Measurements from ENCODE around the gene PMEPA1.

The PMEPA1 gene

GRCh38 chr20:57663241-57663640, 46.6 kb downstream of the PMEPA1 start:
- Histone ChIP-seq H3K79me2 (ENCODE audit: control insufficient read depth, low read length) (no peaks in the 10 kb centered on the region; the same call in 1 of the 2 replicates), H4K20me1 (ENCODE audit: control insufficient read depth, insufficient read depth, low read depth, low read length) (peaks cover 4% of the 10 kb centered on the region; the same call in 1 of the 2 replicates), H3K4me3 (ENCODE audit: low read length) (no peak overlapping the region), H3F3A (ENCODE audit: control insufficient read depth, insufficient read depth) (no peaks in the 10 kb centered on the region), H3K9me3 (ENCODE audit: control insufficient read depth, insufficient read depth, low read length) (no peaks in the 10 kb centered on the region), H3K4me1 (ENCODE audit: control insufficient read depth, low read length) (peaks cover 14% of the 10 kb centered on the region), H3K27ac (ENCODE audit: low read depth, low read length) (no peak overlapping the region), H3K9me2 (replicated peaks; ENCODE audit: control insufficient read depth, low read length) (no peaks in the 10 kb centered on the region), H3K4me2 (ENCODE audit: low read length) (no peak overlapping the region), H3K36me3 (ENCODE audit: control insufficient read depth, low read length) (no peaks in the 10 kb centered on the region), H3K27me3 (ENCODE audit: control insufficient read depth, low read length) (no peaks in the 10 kb centered on the region)
- TF ChIP-seq EZH2phosphoT487 (IDR thresholded peaks at IDR 0.05; ENCODE audit: borderline replicate concordance, low read length) (no peak), CTCF (IDR thresholded peaks at IDR 0.05; ENCODE audit: low read depth, low read length, poor library complexity, severe bottlenecking) (no peak)

GRCh38 chr20:57662456-57663240, 47.2 kb downstream of the PMEPA1 start:
- no peaks in the 10 kb centered on the region for H3K9me2 ChIP-seq (replicated peaks; ENCODE audit: control insufficient read depth, low read length)
- no peaks in the 10 kb centered on the region; the same call in 1 of the 2 replicates for H3K79me2 ChIP-seq (ENCODE audit: control insufficient read depth, low read length)
- no peak overlapping the region for H3K4me2 ChIP-seq (ENCODE audit: low read length)
- H3K9me3 ChIP-seq (ENCODE audit: control insufficient read depth, insufficient read depth, low read length): no peaks in the 10 kb centered on the region
- no peak overlapping the region for H3K27ac ChIP-seq (ENCODE audit: low read depth, low read length)
- no peak for TF ChIP-seq CTCF (IDR thresholded peaks at IDR 0.05; ENCODE audit: low read depth, low read length, poor library complexity, severe bottlenecking)
- TF ChIP-seq EZH2phosphoT487 (IDR thresholded peaks at IDR 0.05; ENCODE audit: borderline replicate concordance, low read length): no peak
- H3K4me1 ChIP-seq (ENCODE audit: control insufficient read depth, low read length): peaks cover 20% of the 10 kb centered on the region
- no peak overlapping the region for H3K4me3 ChIP-seq (ENCODE audit: low read length)
- H4K20me1 ChIP-seq (ENCODE audit: control insufficient read depth, insufficient read depth, low read depth, low read length): peaks cover 4% of the 10 kb centered on the region; the same call in 1 of the 2 replicates
- H3K27me3 ChIP-seq (ENCODE audit: control insufficient read depth, low read length): no peaks in the 10 kb centered on the region
- no peaks in the 10 kb centered on the region; the same call in 1 of the 2 replicates for H3K36me3 ChIP-seq (ENCODE audit: control insufficient read depth, low read length)
- no peaks in the 10 kb centered on the region for H3F3A ChIP-seq (ENCODE audit: control insufficient read depth, insufficient read depth)

- no peak overlapping the region for H3K4me2 ChIP-seq (ENCODE audit: low read length)
- TF ChIP-seq CTCF (IDR thresholded peaks at IDR 0.05; ENCODE audit: low read depth, low read length, poor library complexity, severe bottlenecking): no peak
- TF ChIP-seq EZH2phosphoT487 (IDR thresholded peaks at IDR 0.05; ENCODE audit: borderline replicate concordance, low read length): no peak
- H4K20me1 ChIP-seq (ENCODE audit: control insufficient read depth, insufficient read depth, low read depth, low read length): peaks cover 4% of the 10 kb centered on the region; the same call in 1 of the 2 replicates
- no peak overlapping the region for H3K27ac ChIP-seq (ENCODE audit: low read depth, low read length)
- no peaks in the 10 kb centered on the region for H3K9me2 ChIP-seq (replicated peaks; ENCODE audit: control insufficient read depth, low read length)
- H3F3A ChIP-seq (ENCODE audit: control insufficient read depth, insufficient read depth): no peaks in the 10 kb centered on the region
- H3K9me3 ChIP-seq (ENCODE audit: control insufficient read depth, insufficient read depth, low read length): no peaks in the 10 kb centered on the region
- peaks cover 27% of the 10 kb centered on the region for H3K4me1 ChIP-seq (ENCODE audit: control insufficient read depth, low read length)
- H3K79me2 ChIP-seq (ENCODE audit: control insufficient read depth, low read length): no peaks in the 10 kb centered on the region; the same call in 1 of the 2 replicates
- no peaks in the 10 kb centered on the region for H3K27me3 ChIP-seq (ENCODE audit: control insufficient read depth, low read length)
- peaks cover 7% of the 10 kb centered on the region for H3K36me3 ChIP-seq (ENCODE audit: control insufficient read depth, low read length)
- no peak overlapping the region for H3K4me3 ChIP-seq (ENCODE audit: low read length)
Observed at GRCh38 chr20:57661746-57662455, 47.9 kb downstream of the PMEPA1 start.
